Measurements from ENCODE around the gene CDH4.

DNA sequence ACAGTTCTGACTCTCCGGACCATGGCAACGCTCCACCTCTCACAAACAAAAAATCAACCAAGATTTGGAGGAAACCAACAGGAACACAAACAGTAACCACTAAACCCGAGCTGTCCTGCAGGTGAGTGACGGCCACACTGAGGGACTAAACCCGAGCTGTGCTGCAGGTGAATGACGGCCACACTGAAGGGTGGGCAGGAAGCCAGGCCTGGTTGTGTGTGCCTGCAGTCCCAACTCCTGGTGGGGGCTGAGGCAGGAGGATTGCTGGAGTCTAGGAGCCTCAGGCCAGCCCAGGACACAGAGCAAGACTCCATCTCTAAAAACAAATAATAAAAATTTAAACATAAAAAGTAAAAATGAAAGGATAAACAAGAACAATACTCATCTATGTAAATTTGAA is 733.0 kb downstream of the CDH4 start:
- TF ChIP-seq CREB1 (CRISPR knock-in tag; IDR thresholded peaks at IDR 0.05) = no peak
- TF ChIP-seq, protein P1, sequence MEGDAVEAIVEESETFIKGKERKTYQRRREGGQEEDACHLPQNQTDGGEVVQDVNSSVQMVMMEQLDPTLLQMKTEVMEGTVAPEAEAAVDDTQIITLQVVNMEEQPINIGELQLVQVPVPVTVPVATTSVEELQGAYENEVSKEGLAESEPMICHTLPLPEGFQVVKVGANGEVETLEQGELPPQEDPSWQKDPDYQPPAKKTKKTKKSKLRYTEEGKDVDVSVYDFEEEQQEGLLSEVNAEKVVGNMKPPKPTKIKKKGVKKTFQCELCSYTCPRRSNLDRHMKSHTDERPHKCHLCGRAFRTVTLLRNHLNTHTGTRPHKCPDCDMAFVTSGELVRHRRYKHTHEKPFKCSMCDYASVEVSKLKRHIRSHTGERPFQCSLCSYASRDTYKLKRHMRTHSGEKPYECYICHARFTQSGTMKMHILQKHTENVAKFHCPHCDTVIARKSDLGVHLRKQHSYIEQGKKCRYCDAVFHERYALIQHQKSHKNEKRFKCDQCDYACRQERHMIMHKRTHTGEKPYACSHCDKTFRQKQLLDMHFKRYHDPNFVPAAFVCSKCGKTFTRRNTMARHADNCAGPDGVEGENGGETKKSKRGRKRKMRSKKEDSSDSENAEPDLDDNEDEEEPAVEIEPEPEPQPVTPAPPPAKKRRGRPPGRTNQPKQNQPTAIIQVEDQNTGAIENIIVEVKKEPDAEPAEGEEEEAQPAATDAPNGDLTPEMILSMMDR (IDR thresholded peaks at IDR 0.05) = no peak
- no peak for TF ChIP-seq ZNF232 (CRISPR knock-in tag; IDR thresholded peaks at IDR 0.05)
- TF ChIP-seq ESRRA (CRISPR knock-in tag; IDR thresholded peaks at IDR 0.05; ENCODE audit: borderline replicate concordance) = no peak
- no peak for TF ChIP-seq ZNF219 (CRISPR knock-in tag; IDR thresholded peaks at IDR 0.05; ENCODE audit: borderline replicate concordance)
- TF ChIP-seq, protein P2, sequence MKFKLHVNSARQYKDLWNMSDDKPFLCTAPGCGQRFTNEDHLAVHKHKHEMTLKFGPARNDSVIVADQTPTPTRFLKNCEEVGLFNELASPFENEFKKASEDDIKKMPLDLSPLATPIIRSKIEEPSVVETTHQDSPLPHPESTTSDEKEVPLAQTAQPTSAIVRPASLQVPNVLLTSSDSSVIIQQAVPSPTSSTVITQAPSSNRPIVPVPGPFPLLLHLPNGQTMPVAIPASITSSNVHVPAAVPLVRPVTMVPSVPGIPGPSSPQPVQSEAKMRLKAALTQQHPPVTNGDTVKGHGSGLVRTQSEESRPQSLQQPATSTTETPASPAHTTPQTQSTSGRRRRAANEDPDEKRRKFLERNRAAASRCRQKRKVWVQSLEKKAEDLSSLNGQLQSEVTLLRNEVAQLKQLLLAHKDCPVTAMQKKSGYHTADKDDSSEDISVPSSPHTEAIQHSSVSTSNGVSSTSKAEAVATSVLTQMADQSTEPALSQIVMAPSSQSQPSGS (CRISPR knock-in tag; IDR thresholded peaks at IDR 0.05; ENCODE audit: borderline replicate concordance, low read depth) = no peak
- no peak for TF ChIP-seq OVOL2 (CRISPR knock-in tag; IDR thresholded peaks at IDR 0.05; ENCODE audit: borderline replicate concordance)
- TF ChIP-seq, protein P3, sequence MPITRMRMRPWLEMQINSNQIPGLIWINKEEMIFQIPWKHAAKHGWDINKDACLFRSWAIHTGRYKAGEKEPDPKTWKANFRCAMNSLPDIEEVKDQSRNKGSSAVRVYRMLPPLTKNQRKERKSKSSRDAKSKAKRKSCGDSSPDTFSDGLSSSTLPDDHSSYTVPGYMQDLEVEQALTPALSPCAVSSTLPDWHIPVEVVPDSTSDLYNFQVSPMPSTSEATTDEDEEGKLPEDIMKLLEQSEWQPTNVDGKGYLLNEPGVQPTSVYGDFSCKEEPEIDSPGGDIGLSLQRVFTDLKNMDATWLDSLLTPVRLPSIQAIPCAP (CRISPR knock-in tag; IDR thresholded peaks at IDR 0.05) = no peak
- no peak for TF ChIP-seq CREM (CRISPR knock-in tag; IDR thresholded peaks at IDR 0.05)
